Central memory CD4-positive, alpha-beta T cell (primary cell): ENCODE measurements around the gene PRXL2A.
"Not testable (repeated sequence)": the region's sequence is repeated elsewhere in the genome, so short reads cannot be mapped to it uniquely, and the experiment has no call there.

ENCODE experiments used
- DNase-seq: peaks from one replicate; pipeline ENCODE4 v3.0.0; 2022

PRXL2A gene

GRCh38 chr10:80462299-80462980 is 54.1 kb downstream of the PRXL2A start:
- DNase-seq: no peak

- no peak for DNase-seq
These were observed 54.8 kb downstream of the PRXL2A start for GRCh38 chr10:80462981-80463741.

- DNase-seq: no peak
These were observed 55.5 kb downstream of the PRXL2A start for GRCh38 chr10:80463868-80464267.

- no peak for DNase-seq
These were observed 56.5 kb downstream of the PRXL2A start for GRCh38 chr10:80464557-80465450.

- no peak for DNase-seq
These were observed 57.1 kb downstream of the PRXL2A start for GRCh38 chr10:80465451-80465835.

GRCh38 chr10:80465839-80466590 is 57.7 kb downstream of the PRXL2A start:
- DNase-seq: peak; percentile 78

- DNase-seq: no peak
These were observed 58.5 kb downstream of the PRXL2A start for GRCh38 chr10:80466724-80467326.

GRCh38 chr10:80468002-80468401 is 59.7 kb downstream of the PRXL2A start:
- DNase-seq: peak; percentile 55

- no peak for DNase-seq
These were observed 60.6 kb downstream of the PRXL2A start for GRCh38 chr10:80468806-80469421.

- no peak for DNase-seq
These were observed 61.9 kb downstream of the PRXL2A start for GRCh38 chr10:80470266-80470665.

- DNase-seq: no peak
These were observed 62.6 kb downstream of the PRXL2A start for GRCh38 chr10:80471001-80471400.

- no peak for DNase-seq
These were observed 63.4 kb downstream of the PRXL2A start for GRCh38 chr10:80471715-80472233.

GRCh38 chr10:80472234-80473095 is 64.1 kb downstream of the PRXL2A start:
- peak; percentile 55 for DNase-seq

GRCh38 chr10:80473096-80473657 is 64.8 kb downstream of the PRXL2A start:
- no peak for DNase-seq

GRCh38 chr10:80473692-80474596 is 65.6 kb downstream of the PRXL2A start:
- no peak for DNase-seq

- no peak for DNase-seq
These were observed 66.2 kb downstream of the PRXL2A start for GRCh38 chr10:80474597-80474910.

- DNase-seq: no peak
These were observed 66.6 kb downstream of the PRXL2A start for GRCh38 chr10:80474941-80475340.

GRCh38 chr10:80475641-80476040 is 67.3 kb downstream of the PRXL2A start:
- not testable (repeated sequence) for DNase-seq

- DNase-seq: no peak
These were observed 68.3 kb downstream of the PRXL2A start for GRCh38 chr10:80476685-80477084.
